Glomerular endothelial cell (primary cell): Measurements from ENCODE around the gene GRIA1. TPM values are rescaled to one million over a fixed set of nuclear protein-coding genes. Genes with fewer than 3 reads are reported as not detected.
"Not testable (repeated sequence)": the region's sequence is repeated elsewhere in the genome, so short reads cannot be mapped to it uniquely, and the experiment has no call there.

Experiments used
- DNase-seq: peaks from one replicate; pipeline ENCODE4 v3.0.0-alpha.2; 2011; ENCODE audit warnings: low read depth, low spot score; ENCODE audit errors: extremely low read depth
- total RNA-seq: library from RNA; depleted of rRNA; stranded (reverse); fragments of >200 nt; gene quantifications from 2 replicates; pipeline ENCODE4 v1.2.3, GENCODE V29; 2015

GRIA1 gene
- total RNA-seq, 1 donor from 2014 or later, result not detected

GRCh38 chr5:153816870-153817269, 326.4 kb downstream of the GRIA1 start:
- DNase-seq, result no peak

GRCh38 chr5:153818626-153819025, 328.2 kb downstream of the GRIA1 start:
- no peak for DNase-seq

GRCh38 chr5:153823036-153823435, 332.6 kb downstream of the GRIA1 start:
- no peak for DNase-seq

- no peak for DNase-seq
Measured at GRCh38 chr5:153824909-153825308, 334.4 kb downstream of the GRIA1 start.

GRCh38 chr5:153827397-153827796, 336.9 kb downstream of the GRIA1 start:
- no peak for DNase-seq

GRCh38 chr5:153829510-153830065, 339.1 kb downstream of the GRIA1 start:
- no peak for DNase-seq

GRCh38 chr5:153831973-153832372, 341.5 kb downstream of the GRIA1 start:
- DNase-seq, result no peak

- no peak for DNase-seq
Measured at GRCh38 chr5:153835891-153836515, 345.5 kb downstream of the GRIA1 start.

- DNase-seq, result not testable (repeated sequence)
Measured at GRCh38 chr5:153849303-153850113, 359.0 kb downstream of the GRIA1 start.

- DNase-seq, result no peak
Measured at GRCh38 chr5:153860195-153860886, 369.9 kb downstream of the GRIA1 start.

GRCh38 chr5:153862906-153863305, 372.4 kb downstream of the GRIA1 start:
- DNase-seq, result not testable (repeated sequence)
